ENCODE measurements around the gene TLE6. TPM values are rescaled to one million over a fixed set of nuclear protein-coding genes. Genes with fewer than 3 reads are reported as not detected.
A peak's percentile ranks its signal among the peaks of the same experiment; 100 is the strongest.

Gene TLE6
- total RNA-seq, 2 experiments from 2014 or later = 2.5 to 2.6 TPM

DNA sequence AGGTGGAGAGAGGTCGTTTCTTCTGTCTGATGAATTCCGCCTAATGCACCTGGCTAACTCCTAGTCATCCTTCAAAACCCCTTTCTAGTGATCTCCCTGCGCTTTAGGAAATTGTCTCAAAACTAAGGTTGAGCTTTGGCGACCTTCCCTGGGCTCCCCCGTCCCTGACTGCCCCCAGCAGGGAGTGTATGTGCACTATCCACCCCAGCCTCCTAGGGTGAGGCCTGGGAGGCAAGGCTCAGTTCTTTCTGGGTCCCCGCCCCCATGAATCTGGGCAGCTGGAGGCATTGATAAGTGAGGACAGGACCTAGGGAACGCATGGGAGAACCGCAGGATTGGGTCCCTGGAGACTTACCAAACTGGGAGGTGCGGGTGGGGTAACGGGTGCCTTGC, 378 bp downstream of the TLE6 start:
- Mint-ChIP-seq H3K4me1 (ENCODE audit: low read depth) (peaks cover 13% of the 10 kb centered on the region), H3K36me3 (no peaks in the 10 kb centered on the region), H3K27me3 (peaks cover 9% of the 10 kb centered on the region), H3K27ac (no peak overlapping the region), H3K4me3 (peak overlapping the region; percentile 89), H3K9me3 (no peaks in the 10 kb centered on the region)
- ChIA-PET CTCF (interaction anchor here (1.2 to 2.8 kb wide), 5 partner anchors 17 to 131 kb away, joined by 3 to 15 read pairs (median 4); no protein-coding TSS in a partner anchor), POLR2A (interaction anchor here (0.6 to 1.6 kb wide), 2 partner anchors 58 to 114 kb away, joined by 3 to 7 read pairs; no protein-coding TSS in a partner anchor)
- intact Hi-C loops (cut with micrococcal nuclease) = loop anchor here (1.0 to 2.0 kb wide), 2 partner anchors 57 to 158 kb away; partner anchors contain the start of gene ZNF554
- peak; percentile 10 for DNase-seq

GRCh38 chr19:2978166-2978767, 903 bp downstream of the TLE6 start:
- no peaks in the 10 kb centered on the region for H3K9me3 Mint-ChIP-seq
- no peak overlapping the region for H3K27ac Mint-ChIP-seq
- no peak overlapping the region for H3K4me3 Mint-ChIP-seq
- H3K4me1 Mint-ChIP-seq (ENCODE audit: low read depth) = peaks cover 15% of the 10 kb centered on the region
- ChIA-PET CTCF (interaction anchor here (1.2 to 2.8 kb wide), 3 partner anchors 17 to 126 kb away, joined by 4 to 15 read pairs (median 13); no protein-coding TSS in a partner anchor), POLR2A (interaction anchor here (0.6 to 1.6 kb wide), 2 partner anchors 58 to 113 kb away, joined by 3 to 7 read pairs; no protein-coding TSS in a partner anchor)
- peaks cover 11% of the 10 kb centered on the region for H3K27me3 Mint-ChIP-seq
- no peaks in the 10 kb centered on the region for H3K36me3 Mint-ChIP-seq
- no peak for DNase-seq
- intact Hi-C loops (cut with micrococcal nuclease) = no loop called here

DNA sequence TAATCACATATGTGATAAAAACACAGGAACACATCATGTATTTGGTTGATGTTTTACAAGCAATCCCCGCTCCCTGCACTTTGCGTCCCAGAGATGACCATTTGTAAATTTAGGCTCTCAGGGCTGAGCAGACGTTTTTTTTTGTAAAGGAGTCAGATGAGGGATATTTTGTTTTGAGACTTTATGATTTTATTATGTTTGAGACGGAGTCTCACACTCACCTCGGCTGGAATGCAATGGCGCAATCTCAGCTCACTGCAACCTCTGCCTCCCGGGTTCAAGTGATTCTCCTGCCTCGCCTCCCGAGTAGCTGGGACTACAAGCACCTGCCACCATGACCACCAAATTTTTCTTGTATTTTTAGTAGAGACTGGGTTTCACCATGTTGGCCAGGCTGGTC, 1.4 kb downstream of the TLE6 start:
- Mint-ChIP-seq H3K27ac (no peak overlapping the region), H3K4me3 (no peak overlapping the region), H3K9me3 (no peaks in the 10 kb centered on the region), H3K4me1 (ENCODE audit: low read depth) (peaks cover 18% of the 10 kb centered on the region), H3K27me3 (peaks cover 15% of the 10 kb centered on the region), H3K36me3 (no peaks in the 10 kb centered on the region)
- intact Hi-C loops (cut with micrococcal nuclease) = no loop called here
- CTCF ChIA-PET = no interaction called here
- POLR2A ChIA-PET = no interaction called here
- no peak for DNase-seq

- peaks cover 13% of the 10 kb centered on the region for H3K27me3 Mint-ChIP-seq
- H3K36me3 Mint-ChIP-seq = no peaks in the 10 kb centered on the region
- H3K27ac Mint-ChIP-seq = no peak overlapping the region
- H3K9me3 Mint-ChIP-seq = no peaks in the 10 kb centered on the region
- H3K4me1 Mint-ChIP-seq (ENCODE audit: low read depth) = peaks cover 8% of the 10 kb centered on the region
- intact Hi-C loops (cut with micrococcal nuclease) = no loop called here
- CTCF ChIA-PET = no interaction called here
- no peak overlapping the region for H3K4me3 Mint-ChIP-seq
- DNase-seq = no peak
- POLR2A ChIA-PET = no interaction called here
These were observed 4.5 kb downstream of the TLE6 start for GRCh38 chr19:2981898-2982297.

DNA sequence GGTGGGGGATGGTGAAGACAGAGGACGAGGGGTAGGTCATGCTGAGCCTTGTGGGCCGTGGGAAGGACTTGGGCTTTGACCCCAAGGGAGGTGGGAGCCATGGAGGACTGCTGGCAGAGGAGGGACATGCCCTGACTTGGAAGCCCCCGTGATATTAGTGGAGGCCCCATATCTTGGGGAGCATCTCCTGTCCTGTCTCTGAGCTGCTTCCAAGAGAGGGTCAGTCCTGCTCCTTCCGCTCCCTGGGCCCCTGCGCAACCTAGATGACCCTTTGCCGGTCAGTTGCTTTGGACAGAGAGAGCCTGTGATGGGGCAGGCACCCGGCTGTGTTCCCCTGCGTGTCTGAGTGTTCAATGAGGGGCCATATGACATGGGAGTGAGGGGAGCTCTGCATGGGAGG, 5.2 kb downstream of the TLE6 start:
- intact Hi-C loops (cut with micrococcal nuclease) = no loop called here
- no peak for DNase-seq
- no peaks in the 10 kb centered on the region for H3K36me3 Mint-ChIP-seq
- ChIA-PET POLR2A (no interaction called here), CTCF (no interaction called here)
- H3K9me3 Mint-ChIP-seq = no peaks in the 10 kb centered on the region
- no peak overlapping the region for H3K27ac Mint-ChIP-seq
- no peak overlapping the region for H3K4me3 Mint-ChIP-seq
- peaks cover 6% of the 10 kb centered on the region for H3K4me1 Mint-ChIP-seq (ENCODE audit: low read depth)
- H3K27me3 Mint-ChIP-seq = peaks cover 13% of the 10 kb centered on the region

GRCh38 chr19:2982983-2983350, 5.6 kb downstream of the TLE6 start:
- H3K27ac Mint-ChIP-seq = no peak overlapping the region
- H3K36me3 Mint-ChIP-seq = no peaks in the 10 kb centered on the region
- no peak overlapping the region for H3K4me3 Mint-ChIP-seq
- no peak for DNase-seq
- CTCF ChIA-PET = no interaction called here
- POLR2A ChIA-PET = no interaction called here
- H3K4me1 Mint-ChIP-seq (ENCODE audit: low read depth) = peaks cover 6% of the 10 kb centered on the region
- no peaks in the 10 kb centered on the region for H3K9me3 Mint-ChIP-seq
- peaks cover 13% of the 10 kb centered on the region for H3K27me3 Mint-ChIP-seq
- intact Hi-C loops (cut with micrococcal nuclease) = no loop called here

- no peak for DNase-seq
These were observed 6.2 kb downstream of the TLE6 start for GRCh38 chr19:2983351-2984214.

GRCh38 chr19:2984215-2984528, 6.8 kb downstream of the TLE6 start:
- Mint-ChIP-seq H3K4me1 (ENCODE audit: low read depth) (peaks cover 6% of the 10 kb centered on the region), H3K9me3 (no peaks in the 10 kb centered on the region), H3K4me3 (no peak overlapping the region), H3K27me3 (peaks cover 13% of the 10 kb centered on the region), H3K36me3 (no peaks in the 10 kb centered on the region), H3K27ac (no peak overlapping the region)
- no peak for DNase-seq
- CTCF ChIA-PET = no interaction called here
- intact Hi-C loops (cut with micrococcal nuclease) = no loop called here
- POLR2A ChIA-PET = no interaction called here

More at GRCh38 chr19:2983351-2984214, 6.2 kb downstream of the TLE6 start:
- no peak overlapping the region for H3K4me3 Mint-ChIP-seq
- H3K27me3 Mint-ChIP-seq = peaks cover 13% of the 10 kb centered on the region
- no peak overlapping the region for H3K27ac Mint-ChIP-seq
- H3K36me3 Mint-ChIP-seq = no peaks in the 10 kb centered on the region
- H3K4me1 Mint-ChIP-seq (ENCODE audit: low read depth) = peaks cover 6% of the 10 kb centered on the region
- CTCF ChIA-PET = no interaction called here
- POLR2A ChIA-PET = no interaction called here
- no peaks in the 10 kb centered on the region for H3K9me3 Mint-ChIP-seq
- intact Hi-C loops (cut with micrococcal nuclease) = no loop called here

DNA sequence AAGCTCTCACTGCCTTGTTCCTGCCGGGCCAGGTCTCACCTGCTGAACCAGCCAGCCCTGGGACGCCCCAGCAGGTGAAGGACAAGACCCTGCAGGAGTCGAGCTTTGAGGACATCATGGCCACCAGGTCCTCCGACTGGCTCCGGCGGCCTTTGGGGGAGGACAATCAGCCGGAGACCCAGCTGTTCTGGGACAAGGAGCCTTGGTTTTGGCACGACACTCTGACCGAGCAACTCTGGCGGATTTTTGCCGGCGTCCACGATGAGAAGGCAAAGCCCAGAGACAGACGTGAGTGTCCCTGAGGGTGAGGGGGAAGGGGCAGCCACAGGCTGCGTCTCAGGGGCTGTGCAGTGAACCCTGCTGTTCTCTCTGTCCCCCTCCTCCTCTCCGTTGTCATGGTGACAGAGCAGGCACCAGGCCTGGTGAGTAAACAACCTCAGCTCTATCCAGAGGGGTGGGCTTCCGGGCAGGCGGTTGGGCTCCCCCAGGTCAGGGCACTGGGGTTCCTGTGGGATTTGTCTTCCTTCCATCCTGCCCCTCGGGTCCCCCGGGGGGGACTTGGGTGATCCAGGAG, 9.7 kb downstream of the TLE6 start:
- Mint-ChIP-seq H3K27me3 (peaks cover 10% of the 10 kb centered on the region), H3K9me3 (no peaks in the 10 kb centered on the region), H3K36me3 (no peaks in the 10 kb centered on the region), H3K4me3 (no peak overlapping the region), H3K27ac (no peak overlapping the region), H3K4me1 (ENCODE audit: low read depth) (peaks cover 6% of the 10 kb centered on the region)
- POLR2A ChIA-PET = no interaction called here
- no peak for DNase-seq
- CTCF ChIA-PET = no interaction called here
- intact Hi-C loops (cut with micrococcal nuclease) = no loop called here

DNA sequence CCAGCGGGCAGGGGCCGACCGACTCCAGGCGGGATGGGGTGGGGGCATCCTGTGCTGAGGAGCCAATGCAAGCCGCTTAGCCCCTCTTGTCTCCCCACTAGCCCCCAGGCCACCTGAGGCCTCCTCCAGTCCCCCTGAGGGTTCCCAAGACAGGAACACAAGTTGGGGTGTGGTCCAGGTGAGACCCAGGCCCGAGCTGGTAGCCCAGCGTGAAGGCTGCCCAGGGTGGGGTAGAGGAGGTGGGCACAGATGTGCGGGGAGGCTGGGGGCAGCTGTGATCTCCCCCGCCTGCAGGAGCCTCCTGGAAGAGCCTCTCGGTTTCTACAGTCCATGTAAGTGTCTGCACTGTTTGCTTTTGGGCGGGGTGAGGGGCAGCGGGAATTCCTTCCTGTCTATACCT, 10.4 kb downstream of the TLE6 start:
- no peaks in the 10 kb centered on the region for H3K9me3 Mint-ChIP-seq
- ChIA-PET CTCF (no interaction called here), POLR2A (no interaction called here)
- H3K27ac Mint-ChIP-seq = no peak overlapping the region
- intact Hi-C loops (cut with micrococcal nuclease) = no loop called here
- H3K27me3 Mint-ChIP-seq = peaks cover 8% of the 10 kb centered on the region
- no peak for DNase-seq
- peaks cover 6% of the 10 kb centered on the region for H3K4me1 Mint-ChIP-seq (ENCODE audit: low read depth)
- no peak overlapping the region for H3K4me3 Mint-ChIP-seq
- H3K36me3 Mint-ChIP-seq = no peaks in the 10 kb centered on the region

DNA sequence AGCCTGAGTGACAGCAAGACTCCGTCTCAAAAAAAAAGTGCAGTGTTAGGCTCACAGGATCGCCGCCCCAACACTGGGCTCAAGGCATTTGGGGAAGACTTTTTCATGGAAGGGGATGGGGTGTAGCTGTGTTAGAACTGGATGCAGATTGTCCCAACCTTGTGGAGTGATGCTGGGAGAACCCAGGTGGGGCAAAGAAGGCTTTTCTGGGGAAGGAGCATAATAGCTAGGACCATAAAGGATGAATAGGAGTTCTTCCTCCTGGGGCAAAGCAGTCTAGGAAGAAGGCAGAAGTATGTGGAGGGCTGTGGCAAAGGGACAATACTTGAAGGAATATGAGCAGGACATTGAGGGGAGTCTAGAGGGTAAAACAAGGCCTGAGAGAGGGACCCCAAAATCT, 11.2 kb downstream of the TLE6 start:
- H3K27ac Mint-ChIP-seq = no peak overlapping the region
- H3K4me3 Mint-ChIP-seq = no peak overlapping the region
- peaks cover 3% of the 10 kb centered on the region for H3K27me3 Mint-ChIP-seq
- H3K9me3 Mint-ChIP-seq = no peaks in the 10 kb centered on the region
- ChIA-PET POLR2A (no interaction called here), CTCF (no interaction called here)
- no peak for DNase-seq
- peaks cover under 1% of the 10 kb centered on the region for H3K4me1 Mint-ChIP-seq (ENCODE audit: low read depth)
- intact Hi-C loops (cut with micrococcal nuclease) = no loop called here
- H3K36me3 Mint-ChIP-seq = no peaks in the 10 kb centered on the region

GRCh38 chr19:2989236-2989946, 12.0 kb downstream of the TLE6 start:
- DNase-seq = no peak
- Mint-ChIP-seq H3K27me3 (no peaks in the 10 kb centered on the region), H3K4me1 (ENCODE audit: low read depth) (no peaks in the 10 kb centered on the region), H3K36me3 (no peaks in the 10 kb centered on the region), H3K9me3 (no peaks in the 10 kb centered on the region), H3K27ac (no peak overlapping the region), H3K4me3 (no peak overlapping the region)
- CTCF ChIA-PET = interaction anchor here (1.2 kb wide), 1 partner anchor 119 kb away, joined by 3 read pairs; no protein-coding TSS in a partner anchor
- intact Hi-C loops (cut with micrococcal nuclease) = no loop called here
- POLR2A ChIA-PET = no interaction called here
